Psoas muscle (tissue), 8 donors: ENCODE measurements around the gene COG5. TPM values are rescaled to one million over a fixed set of nuclear protein-coding genes. Genes with fewer than 3 reads are reported as not detected.

Experiments
- ATAC-seq, 4 donors: fragments of 200-7000 bp; cut with Tn5 transposase; one replicate each; pipeline ENCODE4 v1.9.1; 2020; ENCODE audit warnings: moderate library complexity in 3 of 4, mild to moderate bottlenecking in 2 of 4
- DNase-seq, 2 donors: peaks; one replicate each; pipeline ENCODE4 v3.0.0-alpha.2; 2020
- H3K27ac ChIP-seq: fragments of 200-600 bp; one replicate; pipeline ENCODE4 v1.8.0; 2022
- H3K27me3 ChIP-seq, 3 donors: fragments of 200-600 bp in 1 of 3; one replicate each; pipeline versions ENCODE4 v1.6.1 to v1.8.0; 2013 to 2022; ENCODE audit warnings: low read length in 2 of 3, mild to moderate bottlenecking in 2 of 3, moderate library complexity in 1 of 3; ENCODE audit not compliant: insufficient read depth in 3 of 3
- H3K36me3 ChIP-seq, 2 donors: fragments of 200-600 bp in 1 of 2; one replicate each; pipeline versions ENCODE4 v1.6.1 to v1.8.0; 2013 to 2022; ENCODE audit warnings: low read depth in 1 of 2, mild to moderate bottlenecking in 1 of 2, moderate library complexity in 1 of 2; ENCODE audit not compliant: insufficient read depth in 1 of 2
- H3K4me1 ChIP-seq: fragments of 200-600 bp; one replicate; pipeline ENCODE4 v1.8.0; 2022
- H3K4me3 ChIP-seq: fragments of 200-600 bp; one replicate; pipeline ENCODE4 v1.8.0; 2022; ENCODE audit warnings: mild to moderate bottlenecking
- H3K9me3 ChIP-seq: fragments of 200-600 bp; one replicate; pipeline ENCODE4 v1.8.0; 2022
- CTCF ChIP-seq: fragments of 200-600 bp; IDR thresholded peaks from one replicate; pipeline ENCODE4 v1.8.0; 2022; ENCODE audit warnings: antibody characterized with exemption
- WGBS, 3 donors: extraction: QIAGEN DNeasy Blood & Tissue Kit; methylation state at CpG; one replicate each; pipeline versions ENCODE4 v1.1.6 to v1.1.7; 2013; 5-methylcytosine and 5-hydroxymethylcytosine counted together
- intact Hi-C, 2 donors: fragments of 100-400 bp; cut with DNase I; formaldehyde crosslinking; loops; one replicate each; pipeline versions ENCODE4 v1.11.0 to v1.14.2; 2022
- polyA plus RNA-seq, 3 donors: library from polyadenylated mRNA; stranded (reverse); fragments of 200-250 nt; gene quantifications; one replicate each; pipeline ENCODE4 v1.2.3, GENCODE V29; 2013
- total RNA-seq, 4 donors: library from RNA; stranded (reverse); fragmentation: NEBNext Ultra II Directional in 2 of 4; extraction: Animal tissue kit (Norgen Biotek cat#: 25700) in 2 of 4; gene quantifications; one replicate each; pipeline versions ENCODE4 v1.2.1 to v1.2.4, GENCODE V29; 2021 to 2023
- donor health status: healthy with polysubstance abuse.
- donor health status: DM: no; HTN: no; CAD: no; lungs with moderate emphysema.
- donor health status: Bipolar disorder and iron deficiency.
- donor health status: healthy.
- donor health status: DM: yes; HTN: yes; CAD: no.
- donor health status: DM: no; HTN: no; CAD: no.
- donor health status: DM: no; HTN: no; CAD: no.
- donor health status: DM: yes; HTN: yes; CAD: no.

Gene COG5
- total and polyA plus RNA-seq, 7 donors: 4.8 to 35.1 (median 18.8) TPM

GRCh38 chr7:107315716-107316220, 248.0 kb downstream of the COG5 start:
- H3K36me3 ChIP-seq: no peaks in the 10 kb centered on the region
- ATAC-seq: no peak
- intact Hi-C loops: no loop called here

GRCh38 chr7:107313355-107313754, 250.4 kb downstream of the COG5 start:
- WGBS, 3 donors: 70 to 88% (median 83%) methylated on average over 1 of the region's 1 CpG
- no peaks in the 10 kb centered on the region for H3K9me3 ChIP-seq
- TF ChIP-seq CTCF: no peak
- ATAC-seq: no peak
- H3K4me3 ChIP-seq: no peak overlapping the region
- H3K27me3 ChIP-seq: no peaks in the 10 kb centered on the region
- no peaks in the 10 kb centered on the region for H3K4me1 ChIP-seq
- no peaks in the 10 kb centered on the region for H3K36me3 ChIP-seq
- H3K27ac ChIP-seq: no peak overlapping the region
- intact Hi-C loops: no loop called here
- no peak for DNase-seq

More at GRCh38 chr7:107315716-107316220, 248.0 kb downstream of the COG5 start:
- WGBS, 3 donors: 59 to 75% (median 68%) methylated on average over 1 of the region's 1 CpG
- Histone ChIP-seq H3K9me3 (no peaks in the 10 kb centered on the region), H3K27ac (no peak overlapping the region), H3K27me3 (no peaks in the 10 kb centered on the region), H3K4me1 (no peaks in the 10 kb centered on the region), H3K4me3 (no peak overlapping the region)
- TF ChIP-seq CTCF: no peak
- DNase-seq: no peak

GRCh38 chr7:107312418-107312817, 251.3 kb downstream of the COG5 start:
- DNase-seq: no peak
- intact Hi-C loops: no loop called here
- H3K27ac ChIP-seq: no peak overlapping the region
- no peaks in the 10 kb centered on the region for H3K36me3 ChIP-seq
- ATAC-seq: no peak
- 84 to 92% (median 86%) methylated on average over 4 of the region's 4 CpGs for WGBS, 3 donors
- H3K9me3 ChIP-seq: no peaks in the 10 kb centered on the region
- TF ChIP-seq CTCF: no peak
- H3K4me1 ChIP-seq: no peaks in the 10 kb centered on the region
- no peaks in the 10 kb centered on the region for H3K27me3 ChIP-seq
- H3K4me3 ChIP-seq: no peak overlapping the region

- H3K27ac ChIP-seq: no peak overlapping the region
- ATAC-seq (no peak), DNase-seq (no peak)
- WGBS, 3 donors: 82 to 89% (median 85%) methylated on average over 1 of the region's 1 CpG
- no peaks in the 10 kb centered on the region for H3K36me3 ChIP-seq
- no peak overlapping the region for H3K4me3 ChIP-seq
- no peaks in the 10 kb centered on the region for H3K27me3 ChIP-seq
- TF ChIP-seq CTCF: no peak
- intact Hi-C loops: no loop called here
- no peaks in the 10 kb centered on the region for H3K9me3 ChIP-seq
- H3K4me1 ChIP-seq: no peaks in the 10 kb centered on the region
Observed at GRCh38 chr7:107309296-107309695, 254.4 kb downstream of the COG5 start.

- ATAC-seq: no peak
- intact Hi-C loops: no loop called here
Observed at GRCh38 chr7:107304636-107305035, 259.1 kb downstream of the COG5 start.

More at GRCh38 chr7:107304636-107305035, 259.1 kb downstream of the COG5 start:
- no peak overlapping the region for H3K4me3 ChIP-seq
- peaks cover 5% of the 10 kb centered on the region for H3K4me1 ChIP-seq
- no peak for DNase-seq
- no peak overlapping the region for H3K27ac ChIP-seq
- no peaks in the 10 kb centered on the region for H3K9me3 ChIP-seq
- no peaks in the 10 kb centered on the region for H3K27me3 ChIP-seq
- TF ChIP-seq CTCF: no peak
- H3K36me3 ChIP-seq: no peaks in the 10 kb centered on the region
- WGBS, 3 donors: 63 to 76% (median 66%) methylated on average over 3 of the region's 3 CpGs
